ENCODE measurements around the gene NOTCH2.
"Not testable (repeated sequence)": the region's sequence is repeated elsewhere in the genome, so short reads cannot be mapped to it uniquely, and the experiment has no call there.

DNA sequence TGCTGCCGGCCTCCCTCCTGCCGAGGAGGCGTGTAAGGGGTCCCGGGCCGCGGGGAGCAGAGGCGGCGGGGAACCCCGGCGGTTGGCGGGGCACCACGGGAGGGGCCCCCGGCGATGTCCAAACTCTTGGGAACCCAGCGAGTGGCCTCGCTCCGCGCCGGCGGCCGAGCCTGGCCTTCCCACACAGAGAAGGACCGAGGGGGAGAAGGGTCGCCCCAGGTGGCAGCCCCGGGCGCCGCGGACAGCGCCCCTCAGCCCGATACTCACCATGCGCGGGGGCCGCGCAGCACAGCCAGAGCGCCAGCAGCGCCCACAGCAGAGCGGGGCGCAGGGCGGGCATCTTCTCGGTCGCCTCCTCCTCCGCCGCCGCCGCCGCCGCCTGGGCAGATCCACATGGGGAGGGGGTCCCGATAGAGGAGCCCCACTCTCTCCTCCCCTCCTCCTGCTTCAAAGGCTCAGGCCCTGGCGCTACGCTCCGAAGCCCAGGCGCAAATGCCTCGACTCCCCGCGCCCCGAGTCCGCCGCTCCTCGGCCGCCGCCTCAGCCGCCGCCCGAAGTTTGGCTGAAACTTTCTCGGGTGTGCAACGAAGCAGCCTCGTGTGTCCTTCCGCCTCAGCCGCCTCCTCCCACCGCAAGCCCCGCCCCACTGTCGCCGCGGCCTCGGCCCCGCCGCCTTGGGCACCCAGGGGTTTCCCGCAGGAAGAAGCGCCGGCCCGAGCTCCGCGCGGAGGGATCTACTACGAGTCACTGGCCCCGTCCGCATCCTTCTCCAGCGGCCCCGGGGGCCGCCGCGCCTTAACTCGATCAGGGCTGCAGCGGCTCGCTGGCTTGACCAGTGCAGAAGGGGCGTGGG, at the start of gene NOTCH2:
- TF ChIP-seq CTCF (IDR thresholded peaks at IDR 0.05) = not testable (repeated sequence)
- peak in 2 of 4 donors; percentile 61 to 65 for TF ChIP-seq POLR2A (IDR thresholded peaks at IDR 0.05)

All from esophagus squamous epithelium (tissue), 4 donors.